Endothelial cell of umbilical vein (primary cell): ENCODE data around the gene HOXC5. TPM values are rescaled to one million over a fixed set of nuclear protein-coding genes. Genes with fewer than 3 reads are reported as not detected.

Source experiments
- BruUV-seq: library from RNA; stranded (reverse); fragments of 400-500 nt; replicated peaks from 2 replicates; lab custom pipeline; 2021; lab: Mats Ljungman, UMichigan
- CTCF ChIA-PET: fragments of 300-600, 350-600 bp; sonication (Branson Sonifier 250); formaldehyde crosslinking; loops from one replicate; lab custom pipeline; 2021; ENCODE audit warnings: antibody characterized with exemption, inconsistent platforms; lab: Charles Lee
- POLR2A ChIA-PET: fragments of 300-600, 350-600 bp; sonication (Branson Sonifier 250); formaldehyde crosslinking; loops from one replicate; lab custom pipeline; 2021; ENCODE audit warnings: antibody characterized with exemption, inconsistent platforms; lab: Charles Lee
- DNase-seq: peaks from one replicate; pipeline ENCODE4 v3.0.0-alpha.2; 2011; ENCODE audit warnings: low read depth, low spot score
- FAIRE-seq: peaks from 2 replicates; lab custom pipeline; 2011; peaks lifted over from hg19 to GRCh38; lab: Jason Lieb, UNC
- H2AFZ ChIP-seq: 2 replicates; pipeline ENCODE4 v1.6.0; 2012; ENCODE audit warnings: low read depth, low read length, control low read depth, inconsistent platforms
- H3K27ac ChIP-seq: 2 replicates; pipeline ENCODE4 v1.5.1; 2011; ENCODE audit warnings: low read depth, mild to moderate bottlenecking, control low read depth, low read length, moderate library complexity; ENCODE audit not compliant: insufficient read depth
- H3K27me3 ChIP-seq, 2 experiments: 2 replicates each; pipeline versions ENCODE4 v1.6.0 to v1.6.1; 2011; ENCODE audit warnings: low read length in 2 of 2, mixed read lengths in 1 of 2; ENCODE audit not compliant: control insufficient read depth in 2 of 2, insufficient read depth in 2 of 2
- H3K36me3 ChIP-seq, 2 experiments: 2 replicates in 1 of 2; 3 replicates in 1 of 2; pipeline ENCODE4 v1.5.1; 2011; ENCODE audit warnings: low read length in 2 of 2, mild to moderate bottlenecking in 1 of 2, moderate library complexity in 1 of 2; ENCODE audit not compliant: control insufficient read depth in 2 of 2, insufficient read depth in 2 of 2; ENCODE audit errors: extremely low read depth in 1 of 2
- H3K4me1 ChIP-seq: 3 replicates; pipeline ENCODE4 v1.5.1; 2011; ENCODE audit warnings: mild to moderate bottlenecking, low read length; ENCODE audit not compliant: control insufficient read depth, insufficient read depth; ENCODE audit errors: extremely low read depth
- H3K4me2 ChIP-seq: 2 replicates; pipeline ENCODE4 v1.6.1; 2011; ENCODE audit warnings: low read length, control low read depth, mixed read lengths; ENCODE audit not compliant: insufficient read depth
- H3K4me3 ChIP-seq, 3 experiments: fragments of 200-600 bp in 1 of 3; sonication (generic), shearing (Covaris generic) in 1 of 3; replicated peaks in 1 of 3; 2 replicates each; pipeline ENCODE4 v1.5.1; 2011 to 2016; ENCODE audit warnings: control low read depth in 3 of 3, low read length in 3 of 3, mild to moderate bottlenecking in 2 of 3, inconsistent platforms in 1 of 3, low read depth in 1 of 3, moderate library complexity in 1 of 3; ENCODE audit not compliant: insufficient read depth in 1 of 3
- H3K79me2 ChIP-seq: 2 replicates; pipeline ENCODE4 v1.6.0; 2012; ENCODE audit warnings: low read length, inconsistent platforms; ENCODE audit not compliant: control insufficient read depth, insufficient read depth
- H3K9ac ChIP-seq: replicated peaks from 2 replicates; pipeline ENCODE3; 2011; ENCODE audit warnings: low read length, control low read depth; ENCODE audit not compliant: insufficient read depth; ENCODE audit errors: extremely low read depth
- H3K9me1 ChIP-seq: replicated peaks from 3 replicates; pipeline ENCODE4 v1.6.0; 2011; ENCODE audit warnings: mild to moderate bottlenecking, low read length; ENCODE audit not compliant: control insufficient read depth, insufficient read depth; ENCODE audit errors: extremely low read depth
- H3K9me3 ChIP-seq: replicated peaks from 2 replicates; pipeline ENCODE4 v1.5.1; 2012; ENCODE audit warnings: low read length, inconsistent platforms; ENCODE audit not compliant: control insufficient read depth, insufficient read depth
- H4K20me1 ChIP-seq: replicated peaks from 2 replicates; pipeline ENCODE3; 2011; ENCODE audit warnings: mild to moderate bottlenecking, low read length; ENCODE audit not compliant: control insufficient read depth, insufficient read depth; ENCODE audit errors: extremely low read depth
- EZH2 ChIP-seq: IDR thresholded peaks from 2 replicates; pipeline ENCODE4 v1.6.1; 2012; ENCODE audit warnings: borderline replicate concordance, low read depth, mild to moderate bottlenecking, moderate library complexity, low read length, inconsistent platforms; ENCODE audit not compliant: severe bottlenecking
- FOS ChIP-seq: IDR thresholded peaks from 2 replicates; pipeline ENCODE4 v1.6.1; 2011; ENCODE audit warnings: mild to moderate bottlenecking, low read length, moderate library complexity, borderline replicate concordance; ENCODE audit not compliant: insufficient read depth
- MAX ChIP-seq: IDR thresholded peaks from 2 replicates; pipeline ENCODE4 v1.6.1; 2011; ENCODE audit not compliant: insufficient read depth, insufficient read length
- dilution Hi-C: fragments of 300-500 bp; cut with MboI; formaldehyde crosslinking; loops from one replicate; pipeline ENCODE4 v1.15.0; 2019; ENCODE audit warnings: low sequenced_read_pairs; ENCODE audit not compliant: extremely low pct_ligation_motif_present
- intact Hi-C: fragments of 100-400 bp; cut with micrococcal nuclease; formaldehyde crosslinking; loops from one replicate; pipeline ENCODE4 v1.10.0; 2022
- polyA plus RNA-seq, 4 experiments: library from polyadenylated mRNA; depleted of rRNA in 3 of 4; stranded (reverse) in 3 of 4; unstranded in 1 of 4; fragments of >200 nt; gene quantifications; 2 replicates each; pipeline versions ENCODE4 v1.2.1 to v1.2.3, GENCODE V29; 2011 to 2012; ENCODE audit warnings: missing spikeins in 1 of 4
- total RNA-seq: library from RNA; stranded (reverse); gene quantifications from 2 replicates; pipeline ENCODE4 v1.2.3, GENCODE V29; 2021

HOXC5 gene
- total and polyA plus RNA-seq, 2 donors (not counting 3 experiments of a cell fraction or from before 2014, with no cell fraction given), result not detected

- POLR2A ChIA-PET, result no interaction called here
- Histone ChIP-seq H3K9me1 (no peaks in the 10 kb centered on the region), H3K9me3 (no peaks in the 10 kb centered on the region), H4K20me1 (no peaks in the 10 kb centered on the region), H3K4me2 (no peak overlapping the region), H3K4me3 (no peak overlapping the region), H2AFZ (no peak overlapping the region), H3K27me3 (peaks cover 80 to 89% of the 10 kb centered on the region in 2 experiments), H3K27ac (no peak overlapping the region), H3K4me1 (no peaks in the 10 kb centered on the region), H3K9ac (no peak overlapping the region), H3K79me2 (no peaks in the 10 kb centered on the region), H3K36me3 (no peaks in the 10 kb centered on the region)
- intact Hi-C loops, result no loop called here
- DNase-seq (no peak), FAIRE-seq (no peak)
- dilution Hi-C loops, result no loop called here
- CTCF ChIA-PET, result interaction anchor here (0.7 to 6.1 kb wide), 15 partner anchors 8 to 174 kb away, joined by 3 to 91 read pairs (median 9); partner anchors contain the start of genes HOXC10 and HOXC4
- TF ChIP-seq EZH2, result peak; percentile 79
- TF ChIP-seq MAX, result no peak
- no TSS peak for BruUV-seq
Observed at GRCh38 chr12:54033106-54033979, 493 bp downstream of the HOXC5 start.

- dilution Hi-C loops (no loop called here), intact Hi-C loops (no loop called here)
- H3K27ac ChIP-seq, result no peak overlapping the region
- no peaks in the 10 kb centered on the region for H3K9me3 ChIP-seq
- H3K9me1 ChIP-seq, result no peaks in the 10 kb centered on the region
- no peak overlapping the region for H3K4me3 ChIP-seq
- peaks cover 83 to 88% of the 10 kb centered on the region in 2 experiments for H3K27me3 ChIP-seq
- H3K9ac ChIP-seq, result no peak overlapping the region
- H3K36me3 ChIP-seq, result no peaks in the 10 kb centered on the region
- FAIRE-seq, result no peak
- H3K4me1 ChIP-seq, result no peaks in the 10 kb centered on the region
- no peaks in the 10 kb centered on the region for H3K79me2 ChIP-seq
- ChIA-PET CTCF (interaction anchor here (1.2 to 4.7 kb wide), 4 partner anchors 11 to 167 kb away, joined by 6 to 91 read pairs (median 35); no protein-coding TSS in a partner anchor), POLR2A (no interaction called here)
- no peak for TF ChIP-seq FOS
- TF ChIP-seq EZH2, result peak; percentile 85
- H3K4me2 ChIP-seq, result no peak overlapping the region
- BruUV-seq, result no TSS peak
- H4K20me1 ChIP-seq, result no peaks in the 10 kb centered on the region
- no peak overlapping the region for H2AFZ ChIP-seq
- DNase-seq, result no peak
Observed at GRCh38 chr12:54033980-54034784, 1.3 kb downstream of the HOXC5 start.
